GM21723 (cell line): ENCODE data around the gene KCNJ6.
"Not testable (repeated sequence)": the region's sequence is repeated elsewhere in the genome, so short reads cannot be mapped to it uniquely, and the experiment has no call there.

Experiments used
- ATAC-seq: cut with Tn5 transposase; IDR thresholded peaks from one replicate; pipeline ENCODE4 v1.9.1; 2021; ENCODE audit warnings: mild to moderate bottlenecking, moderate library complexity; ENCODE audit not compliant: unreplicated experiment

Gene KCNJ6

DNA sequence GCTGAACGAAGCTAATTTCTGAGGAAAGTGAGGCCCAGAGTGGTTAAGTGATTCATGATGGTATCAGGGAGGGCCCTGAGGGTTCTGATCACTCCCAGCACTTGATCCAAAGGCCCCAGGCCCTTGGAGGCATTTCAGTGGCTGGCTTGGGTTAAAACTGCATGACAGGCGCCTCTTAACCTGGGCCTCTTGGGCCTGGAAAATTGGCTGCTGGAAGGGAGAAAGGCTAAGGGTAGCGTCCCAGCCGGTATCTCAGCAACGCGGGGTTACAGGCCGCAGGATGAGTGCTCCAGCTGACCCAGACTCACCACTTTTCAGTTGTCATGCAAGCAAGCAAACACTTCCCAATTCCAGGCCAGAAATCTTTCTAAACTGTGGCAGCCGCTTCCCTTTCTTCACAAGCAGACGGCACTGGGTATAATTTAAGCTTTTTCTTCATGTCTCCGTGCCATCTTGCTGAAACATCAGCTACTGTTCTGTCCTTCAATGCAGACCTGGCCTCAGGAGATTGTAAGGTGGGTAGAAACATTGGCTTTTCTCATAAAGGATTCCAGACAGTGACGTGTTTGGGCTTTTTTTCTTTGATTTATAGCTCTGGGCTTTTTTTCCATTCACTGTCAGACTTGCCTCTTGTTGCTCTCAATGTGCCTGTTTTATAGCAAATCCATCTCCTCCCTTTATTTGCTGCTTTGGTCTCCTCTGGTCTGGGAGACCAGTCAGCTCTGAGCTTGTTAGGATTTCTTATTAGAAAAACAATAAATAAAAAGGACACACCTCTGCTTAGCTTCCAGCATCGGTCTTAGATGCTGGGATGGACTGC is 229.1 kb downstream of the KCNJ6 start:
- no peak for ATAC-seq

DNA sequence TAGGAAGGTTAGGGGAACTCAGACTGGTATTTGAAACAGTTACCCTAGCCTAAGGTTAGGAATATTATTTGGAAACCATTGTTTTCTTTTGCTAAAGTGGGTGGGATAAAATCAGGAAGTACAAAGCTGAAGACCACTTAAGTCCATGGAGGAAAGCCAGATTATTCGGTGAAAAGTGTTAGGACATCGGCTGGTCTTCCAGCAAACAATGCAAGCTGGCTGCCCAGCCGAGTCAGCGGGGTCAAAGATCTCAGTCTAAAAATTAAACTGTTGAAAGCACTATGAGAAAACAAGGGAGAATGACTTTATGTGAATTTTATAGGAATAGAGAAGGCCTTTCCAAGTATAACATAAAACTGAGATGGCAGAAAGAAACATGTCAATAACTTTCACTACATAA is 231.7 kb downstream of the KCNJ6 start:
- ATAC-seq, result no peak

DNA sequence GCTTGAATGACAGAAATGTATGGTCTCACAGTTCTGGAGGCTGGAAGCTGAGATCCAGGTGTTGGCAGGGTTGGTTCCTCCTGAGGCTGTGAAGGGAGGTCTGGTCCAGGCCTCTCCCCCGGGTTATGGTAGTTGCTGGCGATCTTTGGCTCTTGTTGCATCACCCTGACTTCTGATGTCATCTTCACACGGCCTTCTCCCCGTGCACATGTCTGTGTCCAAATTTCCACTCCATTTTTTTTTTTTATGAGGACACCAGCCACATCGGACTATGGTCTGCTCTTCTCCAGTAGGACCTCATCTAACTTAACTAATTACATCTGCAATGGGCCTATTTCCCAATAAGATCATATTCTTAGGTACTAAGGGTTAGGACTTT is 232.2 kb downstream of the KCNJ6 start:
- no peak for ATAC-seq

DNA sequence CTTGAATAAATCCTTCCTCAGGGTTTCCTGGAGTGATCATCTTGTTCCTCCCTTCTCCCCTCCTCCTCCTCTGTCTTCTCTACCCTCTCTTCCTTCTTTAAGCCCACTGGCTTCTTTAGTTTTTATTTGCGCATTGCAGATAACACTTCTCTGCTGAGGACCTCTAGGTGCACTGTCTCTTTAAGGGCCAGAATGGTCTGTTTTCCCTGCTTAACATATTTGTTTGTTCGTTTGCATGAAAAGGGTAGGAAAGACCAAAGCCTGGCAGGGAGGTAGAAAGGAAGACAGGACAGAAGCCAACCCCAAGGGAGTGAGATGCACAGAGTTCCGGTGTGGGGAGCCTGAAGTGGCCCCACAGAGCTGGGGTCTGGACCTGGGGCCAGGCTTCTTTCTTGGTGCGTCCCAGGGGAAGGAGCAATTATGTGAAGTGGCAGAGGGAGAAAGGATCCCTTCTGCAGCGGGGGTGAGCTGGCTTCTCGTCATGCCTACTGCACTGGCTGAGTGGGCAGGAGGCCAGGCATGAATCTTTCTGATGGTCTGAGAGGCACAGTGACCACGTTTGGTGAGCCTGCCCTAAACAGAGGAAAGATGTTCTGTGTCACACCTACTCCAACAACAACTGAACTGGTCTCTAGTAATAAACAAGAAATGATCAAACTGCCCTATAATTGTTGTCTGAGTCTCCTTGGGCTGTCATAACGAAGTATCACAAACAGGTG is 232.7 kb downstream of the KCNJ6 start:
- ATAC-seq, result no peak

DNA sequence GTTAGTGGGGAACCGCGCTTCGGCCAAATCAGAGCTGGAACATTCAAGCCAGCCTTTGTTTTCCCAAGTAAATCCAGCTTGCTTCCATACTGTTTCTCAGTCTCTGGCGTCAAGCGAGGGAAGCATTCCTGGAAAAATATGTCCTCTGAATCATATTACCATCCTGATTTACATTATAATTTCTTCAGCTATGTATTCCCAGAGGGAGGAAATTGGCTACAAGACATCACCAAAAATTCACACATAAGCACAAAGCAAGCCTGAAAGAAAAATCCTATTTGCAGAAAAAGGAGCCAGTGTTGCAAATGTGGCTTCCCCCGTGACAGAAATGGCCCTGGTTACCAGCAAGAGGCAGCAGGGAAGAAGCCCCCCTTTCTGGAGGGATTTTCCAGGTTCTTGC is 233.3 kb downstream of the KCNJ6 start:
- no peak for ATAC-seq

DNA sequence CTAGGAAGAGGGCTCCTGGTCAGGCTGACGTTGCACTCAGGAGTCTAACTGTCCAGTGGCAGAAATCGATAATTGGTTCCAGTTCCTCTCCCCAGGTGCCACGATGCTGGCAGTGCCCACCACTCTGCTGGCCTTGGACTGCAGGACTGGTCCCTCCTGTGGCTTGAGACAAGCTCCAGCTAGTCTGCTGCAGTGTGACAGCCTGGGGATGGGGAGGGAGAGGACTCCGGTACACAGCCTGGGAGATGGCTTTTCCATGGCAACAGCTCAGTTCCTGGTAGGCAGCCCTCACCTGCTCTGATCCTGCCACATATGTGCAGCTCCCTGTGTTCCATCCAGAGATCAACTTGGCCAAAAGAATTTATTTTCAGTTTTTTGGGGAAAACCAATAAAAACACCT is 239.3 kb downstream of the KCNJ6 start:
- ATAC-seq, result no peak

DNA sequence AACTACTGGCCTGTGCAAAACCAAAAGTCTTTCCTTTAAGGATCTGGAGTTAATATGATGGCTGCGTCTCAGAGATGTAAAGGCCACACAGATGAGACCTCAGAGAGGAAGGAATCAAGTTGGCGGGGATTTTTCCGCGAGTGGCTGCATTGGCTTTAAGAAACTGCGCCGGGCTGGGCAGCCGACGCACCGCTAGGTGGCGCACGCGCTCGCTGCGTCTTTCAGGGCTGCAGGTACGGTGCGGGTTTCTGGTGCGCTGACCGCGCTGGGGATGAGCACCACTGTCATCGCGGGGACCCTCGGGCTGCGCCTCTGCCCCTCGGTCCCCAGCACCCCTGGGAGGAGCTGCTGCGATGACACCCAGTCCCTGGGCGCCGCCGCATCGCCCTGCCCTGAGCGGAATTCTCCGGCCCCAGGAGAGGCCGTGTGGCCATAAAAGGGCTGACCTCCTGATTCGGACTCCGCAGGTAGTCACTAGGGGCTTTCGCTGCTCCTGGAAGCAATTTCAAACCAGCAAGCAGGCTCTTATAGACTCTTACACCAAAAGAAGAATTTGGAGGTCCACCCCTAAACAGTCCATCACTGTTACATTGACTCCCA is 241.0 kb downstream of the KCNJ6 start:
- no peak for ATAC-seq

DNA sequence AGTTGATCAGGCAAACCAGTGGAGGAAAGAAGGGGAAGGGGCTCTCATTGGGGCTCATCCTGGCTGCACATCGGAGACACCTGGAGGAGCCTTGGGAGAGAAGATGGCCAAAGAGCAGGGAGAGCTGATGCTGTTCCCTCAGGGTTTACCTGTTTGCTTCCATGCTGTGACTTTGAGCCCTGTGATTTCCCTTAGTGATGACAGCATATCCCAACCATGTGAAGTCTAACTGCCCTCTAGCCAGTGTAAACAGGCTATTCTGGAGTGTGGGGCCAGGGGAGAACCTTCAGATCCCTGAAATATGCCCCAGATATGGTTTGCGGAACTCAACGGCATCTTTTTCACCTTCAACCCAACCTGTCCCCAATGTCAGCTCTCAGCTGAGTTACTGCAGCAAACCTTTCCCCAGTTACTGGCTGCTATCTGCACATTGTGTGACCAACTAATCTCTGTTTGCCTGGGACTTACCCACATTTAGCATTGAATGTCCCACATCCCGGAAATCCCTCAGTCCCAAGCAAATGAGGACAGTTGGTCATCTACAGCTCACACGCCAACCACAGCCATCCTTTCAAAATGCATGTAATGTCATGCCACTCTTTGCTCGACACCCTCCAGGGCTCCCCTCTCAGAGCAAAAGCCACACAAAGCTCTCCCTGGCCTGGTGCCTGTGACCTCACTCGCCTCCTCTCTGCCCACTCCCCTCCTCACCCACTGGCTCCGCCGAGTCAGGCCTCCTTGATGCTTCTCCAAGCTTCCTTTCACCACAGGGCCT is 242.3 kb downstream of the KCNJ6 start:
- ATAC-seq, result no peak

DNA sequence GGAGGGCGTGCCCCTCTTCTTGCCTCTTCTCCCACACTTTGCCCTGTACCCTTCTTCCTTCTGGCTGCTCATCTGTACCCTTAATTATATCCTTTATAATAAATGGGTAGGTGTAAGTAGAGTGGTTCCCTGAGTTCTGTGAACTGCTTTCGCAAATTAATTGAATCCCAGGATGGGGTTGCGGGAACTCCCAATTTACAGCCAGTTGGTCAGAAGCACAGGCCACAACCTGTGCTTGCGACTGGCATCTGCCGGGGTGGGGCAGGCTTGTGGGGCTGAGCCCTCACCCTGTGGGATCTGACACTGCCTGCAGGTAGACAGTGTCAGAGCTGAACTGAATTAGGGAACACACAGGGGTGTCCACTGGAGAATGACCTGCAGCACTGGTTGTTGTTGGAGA is 244.9 kb downstream of the KCNJ6 start:
- no peak for ATAC-seq

DNA sequence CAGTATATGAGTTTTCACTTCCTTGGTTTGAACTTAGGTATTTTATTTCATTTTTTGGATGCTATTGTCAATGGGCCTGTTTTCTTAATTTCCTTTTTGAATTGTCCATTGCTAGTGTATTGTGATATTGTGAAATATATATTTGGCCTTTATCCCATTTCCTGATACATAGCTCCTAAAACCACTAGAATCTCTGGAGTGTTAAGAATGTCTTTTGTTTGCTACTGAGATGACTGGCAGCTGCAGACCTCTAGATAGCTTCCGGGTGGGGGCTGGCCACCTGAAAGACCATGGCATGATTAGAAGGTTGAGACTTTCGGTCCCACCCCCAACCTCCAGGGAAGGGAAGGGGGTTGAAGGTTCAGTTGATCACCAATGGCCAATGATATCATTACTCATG is 245.4 kb downstream of the KCNJ6 start:
- no peak for ATAC-seq

DNA sequence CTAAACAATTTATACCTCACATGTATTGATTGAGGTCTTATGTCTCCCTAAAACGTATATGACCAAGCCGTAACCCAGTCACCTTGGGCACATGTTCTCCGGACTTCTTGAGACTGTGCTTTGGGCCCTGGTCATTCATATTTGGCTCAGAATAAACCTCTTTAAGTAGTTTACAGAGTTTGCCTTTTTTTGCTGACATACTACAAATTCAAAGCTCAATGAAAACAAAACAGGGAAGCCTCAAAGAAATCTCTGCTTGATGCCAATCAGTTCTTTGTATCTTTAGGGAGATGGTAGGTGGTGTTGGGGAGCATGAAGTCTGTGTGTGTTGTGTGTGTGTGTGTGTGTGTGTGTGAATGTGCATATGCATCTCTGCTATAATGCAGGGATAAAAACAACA is 247.0 kb downstream of the KCNJ6 start:
- no peak for ATAC-seq

DNA sequence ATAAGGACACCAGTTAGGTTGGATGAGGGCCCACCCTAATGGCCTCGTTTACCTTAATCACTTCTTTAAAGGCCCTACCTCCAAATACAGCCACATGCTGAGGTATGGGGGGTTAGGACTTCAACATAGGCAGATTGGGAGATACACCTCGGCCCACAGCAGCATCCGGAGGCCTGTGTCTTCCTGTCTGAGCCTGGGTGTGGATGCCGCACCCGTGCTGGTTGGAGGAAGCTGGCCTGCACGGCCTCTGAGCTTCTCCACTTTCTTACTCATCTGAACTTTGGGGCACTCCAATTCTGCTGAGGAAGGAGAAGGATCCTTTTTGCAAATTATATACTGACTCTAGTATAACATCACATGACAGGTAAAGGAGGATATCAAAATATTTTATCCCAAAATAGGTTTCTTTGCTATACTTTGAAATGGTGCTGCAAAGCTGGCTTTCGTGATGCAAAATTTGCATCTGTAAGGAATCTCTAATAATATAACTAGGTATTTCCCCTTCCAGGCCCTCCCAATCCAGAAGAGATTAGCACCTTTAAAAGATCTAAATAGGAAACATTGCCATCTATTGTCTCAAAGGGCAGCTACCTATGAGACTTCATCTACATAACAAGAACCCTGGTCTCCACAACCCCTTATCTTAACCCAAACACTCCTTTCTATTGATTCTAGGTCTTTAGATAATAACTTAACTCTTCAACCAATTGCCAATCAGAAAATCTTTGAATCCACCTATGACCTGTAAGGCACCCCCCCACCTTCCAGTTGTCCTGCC is 247.6 kb downstream of the KCNJ6 start:
- ATAC-seq, result no peak

DNA sequence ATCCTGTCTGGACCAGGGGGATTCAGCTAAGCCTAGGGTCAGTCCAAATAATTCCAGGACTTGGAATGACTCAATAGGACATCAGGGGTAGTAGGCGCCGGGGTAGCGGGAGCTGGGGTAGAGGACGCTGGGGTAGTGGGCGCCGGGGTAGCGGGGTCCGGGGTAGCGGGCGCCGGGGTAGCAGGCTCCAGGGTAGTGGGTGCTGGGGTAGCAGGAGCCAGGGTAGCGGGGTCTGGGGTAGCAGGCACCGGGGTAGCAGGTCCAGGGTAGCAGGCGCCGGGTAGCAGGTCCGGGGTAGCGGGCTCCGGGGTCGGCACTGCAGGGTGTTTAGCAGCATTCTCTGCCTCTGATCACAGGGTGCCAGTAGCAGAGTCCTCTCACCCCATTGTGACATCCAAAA is 248.9 kb downstream of the KCNJ6 start:
- ATAC-seq, result no peak

DNA sequence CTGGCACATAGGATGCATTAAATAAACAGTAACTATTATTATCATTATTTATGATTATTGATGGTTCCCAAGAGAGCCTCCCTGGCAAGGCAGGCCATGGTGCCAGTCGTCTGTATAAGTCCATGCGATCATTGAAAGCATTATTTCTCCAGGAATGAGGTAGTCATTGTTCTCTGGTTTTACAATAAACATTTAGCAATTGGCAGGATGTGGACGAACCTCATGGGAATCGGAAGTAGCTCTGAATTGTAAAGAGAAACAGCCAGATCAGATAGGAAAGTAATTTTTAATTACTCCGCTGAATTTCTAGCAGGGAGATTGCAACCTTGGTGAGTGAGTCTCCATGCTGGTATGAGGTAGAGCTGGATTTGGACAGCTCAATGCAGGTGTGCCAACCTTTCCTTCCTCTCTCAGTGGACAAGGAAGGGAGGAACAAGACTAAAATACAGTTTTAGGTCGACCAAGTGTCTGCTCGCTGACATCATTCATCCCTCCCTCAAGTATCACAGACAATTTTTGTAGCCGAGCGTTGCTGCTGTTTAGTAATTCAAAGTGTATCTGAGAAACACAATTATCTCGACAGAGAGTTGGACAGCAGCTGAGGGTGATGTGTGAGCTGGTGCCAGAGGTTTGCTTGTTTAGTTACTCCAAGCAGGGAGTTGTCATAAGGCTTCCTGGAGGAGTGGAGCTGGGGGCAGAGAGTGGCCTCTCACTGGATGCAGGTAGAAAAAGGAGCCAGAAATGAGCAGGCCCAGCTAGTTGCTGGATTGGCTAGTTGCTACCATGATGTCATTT is 250.8 kb downstream of the KCNJ6 start:
- no peak for ATAC-seq

DNA sequence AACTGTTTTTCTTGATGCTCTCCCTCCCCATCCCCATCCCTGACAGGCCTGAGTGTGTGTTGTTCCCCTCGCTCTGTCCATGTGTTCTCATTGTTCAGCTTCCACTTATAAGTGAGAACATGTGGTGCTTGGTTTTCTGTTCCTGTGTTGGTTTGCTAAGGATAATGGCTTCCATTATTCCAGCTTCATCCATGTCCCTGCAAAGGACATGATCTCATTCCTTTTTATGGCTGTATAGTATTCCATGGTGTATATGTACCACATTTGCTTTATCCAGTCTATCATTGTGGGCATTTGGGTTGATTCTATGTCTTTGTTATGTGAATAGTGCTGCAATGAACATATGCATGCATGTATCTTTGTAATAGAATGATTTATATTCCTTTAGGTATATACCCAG is 254.0 kb downstream of the KCNJ6 start:
- ATAC-seq, result not testable (repeated sequence)

DNA sequence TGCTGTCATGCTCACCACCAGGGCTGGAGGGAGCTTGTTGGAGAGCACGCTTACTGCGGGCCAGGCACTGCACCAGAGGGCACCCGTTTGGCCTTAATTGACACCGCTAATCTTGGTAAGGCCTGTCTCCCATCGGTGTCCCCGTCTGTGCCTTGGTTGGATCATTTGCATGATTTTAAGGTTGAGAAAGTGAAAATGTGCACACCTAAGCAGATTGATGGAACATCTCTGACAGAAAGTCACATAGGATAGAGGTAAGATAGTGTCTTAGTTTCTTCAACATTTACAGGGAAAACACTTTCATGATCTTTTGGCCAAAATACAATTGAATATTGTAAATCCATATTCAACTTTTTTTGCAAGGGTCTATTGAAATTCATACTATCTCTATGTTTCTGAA is 255.5 kb downstream of the KCNJ6 start:
- no peak for ATAC-seq

DNA sequence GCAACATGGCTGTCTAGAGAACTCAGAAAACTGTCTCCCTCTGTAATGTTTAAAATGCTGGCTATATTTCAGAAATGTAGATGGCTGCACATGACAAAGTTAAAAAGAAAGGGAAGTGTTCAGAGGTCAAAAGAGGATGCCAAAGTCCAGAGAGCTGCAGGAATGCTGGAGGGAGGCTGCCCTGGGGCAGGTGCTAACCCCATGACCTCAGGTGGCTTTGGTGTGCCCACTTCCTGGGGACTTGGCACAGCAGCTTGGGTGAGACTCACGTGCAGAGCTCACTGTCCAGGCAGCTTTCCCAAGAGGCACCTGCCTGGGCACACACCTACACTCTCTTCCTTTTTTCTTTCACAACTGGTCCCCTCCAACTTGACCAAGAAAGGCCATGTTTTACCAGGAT is 256.4 kb downstream of the KCNJ6 start:
- ATAC-seq, result no peak

DNA sequence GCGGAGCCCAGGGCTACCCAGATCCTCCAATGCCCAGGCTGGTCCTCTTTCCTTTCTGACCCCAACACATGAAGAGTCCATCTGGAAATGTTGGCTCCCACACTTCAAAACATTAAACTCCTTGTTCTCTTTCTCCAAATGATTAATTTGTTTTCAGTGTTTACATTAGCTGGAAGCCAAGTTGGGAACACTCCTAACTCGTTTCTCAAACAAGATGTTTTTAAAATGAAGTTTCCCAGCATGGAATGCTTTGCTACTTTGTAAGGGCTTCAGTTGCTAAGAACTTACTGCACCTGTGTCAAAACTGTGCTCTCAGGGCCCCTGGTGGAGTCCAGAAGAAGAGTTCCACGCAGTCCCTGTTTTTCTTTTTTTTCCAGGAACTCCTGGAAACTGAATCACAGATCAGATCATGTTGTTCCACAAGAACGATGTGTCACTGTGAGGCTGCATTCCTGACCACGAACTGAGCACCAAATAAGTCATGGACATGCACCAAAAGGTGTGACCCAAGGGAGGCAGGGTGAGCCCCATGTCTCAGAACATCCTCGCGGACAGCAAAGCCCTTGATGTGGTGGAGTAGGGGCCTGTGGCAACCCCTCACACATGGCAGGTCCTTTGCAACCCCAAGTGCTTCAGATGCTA is 257.3 kb downstream of the KCNJ6 start:
- ATAC-seq, result no peak

DNA sequence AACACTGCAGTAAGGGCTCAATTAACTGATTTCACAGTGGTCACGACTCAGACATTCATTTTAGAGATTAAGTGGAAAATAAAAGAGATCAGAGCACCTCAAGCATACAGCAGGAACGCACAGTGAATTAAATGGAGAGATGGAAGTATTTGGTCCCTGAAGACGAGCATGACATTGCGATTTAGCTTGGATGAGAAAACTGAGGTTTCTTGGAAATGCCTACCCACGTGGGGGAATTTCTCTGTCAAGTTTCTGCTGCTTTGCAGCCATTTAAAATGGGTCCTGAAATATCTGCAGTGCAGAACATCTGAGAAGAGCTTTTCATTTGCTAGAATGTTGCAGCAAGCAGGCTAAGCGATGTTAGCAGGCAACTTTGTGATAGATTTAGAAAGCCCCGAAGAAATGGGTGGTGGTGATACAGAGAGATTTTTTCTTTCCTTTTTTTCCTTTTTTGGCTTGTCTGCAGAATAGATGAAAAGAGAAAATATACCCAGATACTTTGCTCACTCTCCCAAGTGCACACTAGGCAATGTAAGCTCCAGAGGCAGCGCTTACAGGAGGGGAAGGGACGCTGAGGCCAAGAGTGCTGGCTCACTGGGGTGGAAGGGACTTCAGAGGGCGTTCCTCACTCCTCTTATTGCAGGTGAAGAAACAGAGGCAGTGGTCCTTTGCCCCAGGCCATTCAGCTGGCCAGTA is 258.0 kb downstream of the KCNJ6 start:
- no peak for ATAC-seq
